ENCODE measurements around the gene LMBR1. TPM values are rescaled to one million over a fixed set of nuclear protein-coding genes. Genes with fewer than 3 reads are reported as not detected.

Gene LMBR1
- total and polyA plus RNA-seq, 4 donors: 11.2 to 35.7 (median 17.9) TPM

GRCh38 chr7:156662277-156662676 is 230.7 kb downstream of the LMBR1 start:
- H3K4me3 ChIP-seq (ENCODE audit: low read depth in 1 of 3, low read length in 3 of 3): no peak overlapping the region
- WGBS: 73% methylated on average over 4 of the region's 4 CpGs
- no peak overlapping the region for H3K27ac ChIP-seq (ENCODE audit: low read depth in 1 of 2, low read length in 2 of 2)
- no peak for TF ChIP-seq JUND (IDR thresholded peaks at IDR 0.05)
- TF ChIP-seq REST (IDR thresholded peaks at IDR 0.05): no peak
- no peaks in the 10 kb centered on the region for H3K9me3 ChIP-seq (ENCODE audit: control insufficient read depth in 4 of 4, low read length in 3 of 4)
- H3K27me3 ChIP-seq (ENCODE audit: control insufficient read depth in 4 of 4, insufficient read depth in 4 of 4, low read length in 3 of 4): no peaks in the 10 kb centered on the region
- H3K9ac ChIP-seq (ENCODE audit: low read depth in 1 of 2, low read length in 2 of 2): no peak overlapping the region
- H3K36me3 ChIP-seq (ENCODE audit: control insufficient read depth in 4 of 4, insufficient read depth in 3 of 4, low read depth in 1 of 4, low read length in 3 of 4): no peaks in the 10 kb centered on the region
- H3K4me1 ChIP-seq (ENCODE audit: control insufficient read depth in 4 of 4, insufficient read depth in 4 of 4, low read length in 3 of 4): peaks cover 0 to 3% (median 0%) of the 10 kb centered on the region in 4 donors
- no peak for DNase-seq (ENCODE audit: low spot score)

- Histone ChIP-seq H3K27ac (ENCODE audit: low read depth in 1 of 2, low read length in 2 of 2) (no peak overlapping the region), H3K4me1 (ENCODE audit: control insufficient read depth in 4 of 4, insufficient read depth in 4 of 4, low read length in 3 of 4) (peaks cover 0 to 3% (median 0%) of the 10 kb centered on the region in 4 donors), H3K9me3 (ENCODE audit: control insufficient read depth in 4 of 4, low read length in 3 of 4) (no peaks in the 10 kb centered on the region), H3K9ac (ENCODE audit: low read depth in 1 of 2, low read length in 2 of 2) (no peak overlapping the region), H3K36me3 (ENCODE audit: control insufficient read depth in 4 of 4, insufficient read depth in 3 of 4, low read depth in 1 of 4, low read length in 3 of 4) (no peaks in the 10 kb centered on the region), H3K4me3 (ENCODE audit: low read depth in 1 of 3, low read length in 3 of 3) (no peak overlapping the region), H3K27me3 (ENCODE audit: control insufficient read depth in 4 of 4, insufficient read depth in 4 of 4, low read length in 3 of 4) (no peaks in the 10 kb centered on the region)
- TF ChIP-seq EGR1 (IDR thresholded peaks at IDR 0.05; ENCODE audit: low read depth in 2 of 2) (no peak), RXRA (IDR thresholded peaks at IDR 0.05) (no peak), CTCF (IDR thresholded peaks at IDR 0.05; ENCODE audit: low read depth, low read length, missing input control) (no peak), RAD21 (IDR thresholded peaks at IDR 0.05) (no peak), ZBTB33 (IDR thresholded peaks at IDR 0.05) (no peak), SP1 (IDR thresholded peaks at IDR 0.05) (no peak)
- TF ChIP-seq, protein P1, sequence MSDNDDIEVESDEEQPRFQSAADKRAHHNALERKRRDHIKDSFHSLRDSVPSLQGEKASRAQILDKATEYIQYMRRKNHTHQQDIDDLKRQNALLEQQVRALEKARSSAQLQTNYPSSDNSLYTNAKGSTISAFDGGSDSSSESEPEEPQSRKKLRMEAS (IDR thresholded peaks at IDR 0.05): no peak
- TF ChIP-seq, protein P2, sequence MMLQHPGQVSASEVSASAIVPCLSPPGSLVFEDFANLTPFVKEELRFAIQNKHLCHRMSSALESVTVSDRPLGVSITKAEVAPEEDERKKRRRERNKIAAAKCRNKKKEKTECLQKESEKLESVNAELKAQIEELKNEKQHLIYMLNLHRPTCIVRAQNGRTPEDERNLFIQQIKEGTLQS (IDR thresholded peaks at IDR 0.05): no peak
- no peak for DNase-seq (ENCODE audit: low spot score)
- WGBS: 92% methylated on average over 5 of the region's 5 CpGs
These were observed 231.3 kb downstream of the LMBR1 start for GRCh38 chr7:156661637-156662036.
